Stimulated activated effector memory CD8-positive, alpha-beta T cell treated with anti-CD3 and anti-CD28 coated beads, Interleukin-12 subunit alpha, Interleukin-12 subunit beta, amount 100 ng/mL, for 72 hours (primary cell): ENCODE measurements around the gene FMOD.
"Not testable (repeated sequence)": the region's sequence is repeated elsewhere in the genome, so short reads cannot be mapped to it uniquely, and the experiment has no call there.

ENCODE experiments used
- ATAC-seq: fragments of 150-1000 bp; cut with Tn5 transposase; 2 replicates; pipeline ENCODE4 v1.10.0; 2021
- DNase-seq, 2 donors: peaks; one replicate each; pipeline ENCODE4 v3.0.0; 2021 to 2022; ENCODE audit warnings: low spot score in 2 of 2
- H3K27ac Mint-ChIP-seq: one replicate; pipeline ENCODE4 v1.8.0; 2022; ENCODE audit warnings: mild to moderate bottlenecking, mixed read lengths
- H3K36me3 Mint-ChIP-seq: one replicate; pipeline ENCODE4 v1.8.0; 2022; ENCODE audit warnings: mild to moderate bottlenecking, mixed read lengths
- H3K4me1 Mint-ChIP-seq: one replicate; pipeline ENCODE4 v1.8.0; 2022; ENCODE audit warnings: mixed read lengths
- H3K4me3 Mint-ChIP-seq: one replicate; pipeline ENCODE4 v1.8.0; 2022; ENCODE audit warnings: mild to moderate bottlenecking, mixed read lengths
- H3K9me3 Mint-ChIP-seq: one replicate; pipeline ENCODE4 v1.8.0; 2022; ENCODE audit warnings: mixed read lengths

FMOD gene

DNA sequence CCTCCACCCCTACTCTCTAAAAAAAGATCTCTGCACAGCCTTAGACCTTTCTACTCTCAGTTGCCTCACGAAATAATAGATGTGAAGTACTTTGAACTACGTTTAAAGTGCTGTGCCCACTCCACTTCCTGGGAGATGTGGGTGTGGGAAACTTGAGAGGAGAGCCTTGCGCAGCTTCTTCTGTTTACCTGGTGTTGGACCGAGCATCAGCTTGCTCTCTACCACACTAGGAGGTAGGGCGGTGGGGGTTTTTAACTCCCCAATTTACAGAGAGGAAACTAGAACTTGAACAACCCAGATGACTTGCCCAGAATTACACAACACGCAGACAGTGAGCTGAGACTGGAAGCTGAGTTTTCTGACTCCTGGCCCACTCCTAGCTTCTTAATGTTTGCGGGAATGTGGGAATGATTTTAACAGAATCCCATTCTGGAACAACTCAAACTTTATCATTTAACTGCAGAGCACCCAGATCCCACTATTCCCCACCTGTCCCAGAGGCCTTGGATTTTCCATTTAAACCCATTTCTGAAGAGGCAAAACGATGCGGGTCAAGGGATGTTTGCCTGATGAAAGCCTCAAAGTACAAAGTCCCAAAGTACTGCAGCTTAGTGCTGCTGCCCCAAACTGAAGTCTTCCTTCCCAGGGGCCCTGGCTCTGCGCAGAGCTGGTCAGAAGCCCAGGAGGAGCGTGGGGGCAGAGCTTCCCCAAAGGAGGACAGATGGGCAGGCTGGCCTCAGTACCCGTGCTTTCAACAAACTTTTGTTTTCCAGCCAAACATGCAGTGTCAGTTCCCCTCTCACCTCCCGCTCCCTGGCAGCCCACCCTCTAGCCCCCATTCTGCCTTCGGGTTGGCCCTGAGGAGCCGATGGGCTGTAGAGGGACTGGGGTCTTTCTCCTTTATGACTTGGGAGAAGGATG, 26.6 kb downstream of the FMOD start:
- peak overlapping the region; percentile 83 for H3K27ac Mint-ChIP-seq
- H3K36me3 Mint-ChIP-seq = peaks cover 18% of the 10 kb centered on the region
- peak overlapping the region; percentile 79 for H3K4me3 Mint-ChIP-seq
- peak; percentile 1 for ATAC-seq
- DNase-seq = no peak
- no peaks in the 10 kb centered on the region for H3K9me3 Mint-ChIP-seq
- H3K4me1 Mint-ChIP-seq = peaks cover 91% of the 10 kb centered on the region

DNA sequence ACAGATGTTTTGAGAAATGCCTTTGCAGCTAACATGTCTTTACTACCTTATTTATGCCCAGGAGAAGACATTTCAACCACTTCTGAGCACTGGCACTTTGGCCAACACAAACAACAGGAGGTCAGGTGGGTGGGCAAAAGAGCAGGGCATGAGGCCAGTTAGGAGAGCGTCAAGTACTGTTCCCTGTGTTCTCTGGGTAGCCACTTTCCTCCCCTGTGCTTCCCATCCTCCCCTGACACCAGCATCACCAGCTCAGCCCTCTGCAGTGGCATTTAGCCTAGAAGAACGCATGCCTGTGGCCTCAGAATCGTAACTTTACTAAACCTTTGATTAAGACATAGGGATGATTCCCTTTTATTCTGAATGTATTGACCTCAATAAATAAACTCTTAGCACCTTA, 27.3 kb downstream of the FMOD start:
- Mint-ChIP-seq H3K36me3 (peaks cover 18% of the 10 kb centered on the region), H3K27ac (peak overlapping the region; percentile 33), H3K4me1 (peaks cover 93% of the 10 kb centered on the region), H3K4me3 (peak overlapping the region; percentile 79), H3K9me3 (no peaks in the 10 kb centered on the region)
- DNase-seq (no peak), ATAC-seq (no peak)

DNA sequence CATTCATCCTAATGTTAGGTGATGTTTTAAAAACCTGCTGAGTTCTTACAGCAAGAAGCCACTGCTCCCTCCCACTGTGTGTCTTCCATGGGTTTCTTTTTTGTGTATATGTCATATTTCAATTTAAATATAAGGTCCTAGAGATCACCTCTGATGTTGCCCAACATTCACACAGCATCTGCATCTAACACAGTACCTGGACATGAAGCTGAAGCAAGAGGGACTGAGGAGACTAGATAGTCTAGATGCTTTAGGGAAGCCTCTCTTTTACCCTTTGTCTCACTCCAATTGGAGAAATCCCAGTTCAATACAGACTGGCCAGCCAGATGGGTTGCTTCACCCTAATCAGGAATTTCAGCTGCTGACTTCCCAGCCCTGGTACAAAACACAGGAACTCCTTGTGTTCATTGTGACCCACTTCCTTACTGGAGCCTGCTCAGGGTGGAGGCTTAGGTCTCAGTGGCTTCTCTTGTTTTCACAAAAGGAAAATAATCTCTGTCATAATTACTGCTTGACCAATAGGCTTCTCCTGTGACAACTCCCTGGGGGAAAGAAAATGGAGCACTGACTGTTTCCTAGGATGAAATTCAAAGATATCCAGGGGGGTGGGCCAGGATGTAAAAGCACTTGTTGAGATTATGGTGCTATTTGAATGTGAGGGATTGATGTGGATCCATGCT, 28.3 kb downstream of the FMOD start:
- ATAC-seq = no peak
- Mint-ChIP-seq H3K4me3 (peak overlapping the region; percentile 79), H3K27ac (peak overlapping the region; percentile 95), H3K9me3 (no peaks in the 10 kb centered on the region), H3K4me1 (peaks cover 89% of the 10 kb centered on the region), H3K36me3 (peaks cover 13% of the 10 kb centered on the region)
- DNase-seq = no peak

DNA sequence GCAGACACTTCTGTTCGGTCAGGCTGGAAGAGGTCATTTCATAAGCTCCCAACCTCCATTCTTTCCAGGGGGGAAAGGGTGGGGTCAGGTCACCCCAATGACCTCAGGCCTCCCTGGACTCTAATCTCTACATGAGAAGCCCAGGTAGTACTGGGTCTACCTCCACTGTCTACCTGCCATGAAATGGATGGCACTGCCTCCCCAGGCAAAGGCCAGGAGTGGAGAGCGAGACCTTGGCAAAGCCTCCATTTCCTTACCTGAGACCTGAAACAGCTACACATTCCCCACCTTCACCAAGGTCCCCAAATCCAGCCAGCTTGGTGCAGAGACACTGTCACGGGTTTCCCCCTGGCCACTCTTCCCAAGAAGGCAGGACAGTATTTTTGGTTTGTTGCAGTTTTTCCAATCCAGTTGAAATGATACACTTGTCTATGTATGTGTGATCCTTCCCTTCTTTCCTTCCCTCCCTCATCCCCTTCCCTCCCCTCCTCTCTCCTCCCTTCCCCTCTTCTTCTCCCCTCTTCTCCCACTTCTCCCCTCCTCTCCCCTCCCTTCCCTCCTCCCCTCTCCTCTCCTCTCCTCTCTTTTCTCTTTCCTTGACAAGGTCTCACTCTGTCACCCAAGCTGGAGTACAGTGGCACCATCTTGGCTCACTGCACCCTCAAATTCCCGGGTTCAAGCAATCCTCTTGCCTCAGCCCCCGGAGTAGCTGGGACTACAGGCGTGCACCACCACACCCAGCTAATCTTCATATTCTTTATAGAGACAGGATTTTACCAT, 29.5 kb downstream of the FMOD start:
- Mint-ChIP-seq H3K9me3 (no peaks in the 10 kb centered on the region), H3K4me3 (peak overlapping the region; percentile 60), H3K36me3 (peaks cover 7% of the 10 kb centered on the region), H3K27ac (peak overlapping the region; percentile 95), H3K4me1 (peaks cover 82% of the 10 kb centered on the region)
- ATAC-seq (no peak), DNase-seq (no peak)

DNA sequence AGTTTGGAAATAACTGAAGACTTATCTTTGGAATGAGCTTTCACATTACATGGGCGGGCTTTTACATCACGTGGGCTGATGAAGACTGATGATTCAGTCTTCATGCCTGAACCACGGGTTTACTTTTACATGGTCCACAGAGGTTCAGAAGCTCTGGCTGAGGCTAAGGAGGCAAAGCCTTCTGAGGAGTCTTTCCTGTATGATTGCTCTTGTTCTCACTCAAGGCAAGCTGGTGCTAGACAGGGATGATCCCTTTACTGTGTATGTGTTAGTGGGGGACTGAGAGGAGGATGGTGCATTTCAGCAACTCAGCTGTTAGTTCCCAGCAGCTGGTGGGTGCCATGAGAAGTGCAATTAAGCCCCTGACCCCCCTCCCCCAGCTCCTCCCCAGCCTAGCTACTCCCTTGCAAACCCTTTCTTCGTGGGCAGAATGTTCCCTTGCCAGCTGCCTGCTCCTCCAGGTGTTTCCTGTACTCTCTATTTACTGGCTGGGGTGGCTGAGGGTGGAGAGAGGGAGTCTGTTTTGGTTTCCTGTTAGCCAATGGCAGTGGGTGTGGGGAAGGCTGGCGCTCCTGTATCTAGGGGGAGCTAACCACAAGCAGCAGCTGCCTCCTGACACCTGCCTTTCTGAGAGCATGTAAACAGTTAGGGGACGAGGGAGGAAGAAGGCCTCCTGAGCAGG, 30.2 kb downstream of the FMOD start:
- peaks cover 9% of the 10 kb centered on the region for H3K36me3 Mint-ChIP-seq
- H3K27ac Mint-ChIP-seq = peak overlapping the region; percentile 95
- no peaks in the 10 kb centered on the region for H3K9me3 Mint-ChIP-seq
- H3K4me1 Mint-ChIP-seq = peaks cover 74% of the 10 kb centered on the region
- ATAC-seq (peak; percentile 73), DNase-seq (no peak)
- H3K4me3 Mint-ChIP-seq = peak overlapping the region; percentile 60

DNA sequence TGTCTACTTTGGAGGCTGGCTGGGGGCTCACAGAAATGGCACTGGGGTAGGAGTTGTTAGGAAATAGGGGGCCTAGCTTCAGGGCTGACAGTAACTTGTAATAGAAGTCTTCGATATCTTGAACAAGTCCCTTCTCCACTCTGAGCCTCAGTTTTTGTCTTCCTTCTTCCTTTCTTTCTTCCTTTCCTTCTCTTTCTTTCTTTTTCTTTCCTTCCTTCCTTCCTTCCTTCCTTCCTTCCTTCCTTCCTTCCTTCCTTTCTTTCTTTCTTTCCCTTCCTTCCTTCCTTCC, 32.7 kb downstream of the FMOD start:
- Mint-ChIP-seq H3K4me3 (no peak overlapping the region), H3K36me3 (peaks cover 21% of the 10 kb centered on the region), H3K9me3 (no peaks in the 10 kb centered on the region), H3K4me1 (peaks cover 49% of the 10 kb centered on the region), H3K27ac (no peak overlapping the region)
- DNase-seq (no peak), ATAC-seq (no peak)

DNA sequence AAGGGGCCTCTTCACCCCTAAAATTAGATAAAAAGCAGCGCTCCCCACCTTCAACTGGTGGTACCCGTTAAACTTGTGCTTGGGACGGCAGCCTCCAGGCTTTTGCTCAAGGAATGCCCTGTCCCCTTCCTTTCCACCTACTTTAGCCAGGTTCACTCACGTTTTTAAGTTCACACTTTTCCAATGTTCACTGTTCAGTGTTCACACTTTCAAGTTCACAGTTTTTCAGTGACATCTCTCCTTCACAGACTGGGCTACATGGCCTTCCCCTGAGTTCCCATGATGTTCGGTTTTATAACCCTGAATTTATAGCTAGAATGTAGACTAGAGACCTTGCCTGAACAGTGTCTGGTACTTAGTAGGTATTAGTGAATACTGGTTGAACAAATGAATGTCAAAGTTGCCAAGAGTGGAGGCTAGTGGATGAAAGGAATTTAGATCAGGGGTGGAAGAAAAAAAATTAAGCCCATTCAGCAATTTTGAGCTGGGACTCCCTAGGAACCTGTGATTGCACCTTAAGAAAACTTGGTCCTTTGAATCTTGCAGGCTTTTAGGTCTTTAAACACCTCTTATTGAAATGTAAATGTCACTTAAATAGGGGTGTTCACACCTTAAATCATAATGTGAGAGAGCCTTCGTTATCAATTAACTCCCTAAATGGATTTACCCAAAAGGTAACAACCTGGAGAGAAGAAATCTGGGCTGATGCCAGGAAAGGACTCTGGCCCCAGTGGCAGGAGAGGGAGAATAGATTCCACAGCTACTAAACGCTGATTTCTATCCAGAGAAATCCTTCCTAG, 33.3 kb downstream of the FMOD start:
- no peak for ATAC-seq
- peaks cover 43% of the 10 kb centered on the region for H3K4me1 Mint-ChIP-seq

DNA sequence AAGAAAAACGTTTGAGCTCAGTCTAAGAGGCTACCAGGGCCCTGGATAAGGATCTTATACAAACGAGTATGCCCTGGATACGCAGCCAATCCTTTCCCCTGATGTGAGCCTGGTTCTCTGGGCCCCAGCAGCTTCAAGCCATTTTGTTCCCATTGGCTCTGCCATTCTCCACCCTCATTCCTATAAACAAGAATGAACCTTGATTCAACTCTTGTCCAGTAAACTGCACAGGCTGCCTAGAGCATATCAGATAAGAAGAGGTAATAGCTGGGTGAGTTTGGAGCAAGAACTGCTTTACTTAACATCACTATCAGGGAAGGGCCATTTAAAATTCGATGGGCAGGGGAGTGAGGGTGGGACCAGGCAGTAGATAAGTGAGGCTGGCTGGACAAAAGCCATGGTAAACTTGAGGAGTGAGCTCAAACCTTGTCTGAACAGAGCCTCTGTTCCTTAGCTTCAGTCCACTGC, 34.3 kb downstream of the FMOD start:
- DNase-seq (no peak), ATAC-seq (no peak)
- H3K36me3 Mint-ChIP-seq = peaks cover 32% of the 10 kb centered on the region
- H3K27ac Mint-ChIP-seq = peak overlapping the region; percentile 59
- no peaks in the 10 kb centered on the region for H3K9me3 Mint-ChIP-seq
- H3K4me1 Mint-ChIP-seq = peaks cover 37% of the 10 kb centered on the region
- no peak overlapping the region for H3K4me3 Mint-ChIP-seq

More for the DNA sequence above, 33.3 kb downstream of the FMOD start:
- no peaks in the 10 kb centered on the region for H3K9me3 Mint-ChIP-seq
- no peak overlapping the region for H3K4me3 Mint-ChIP-seq
- no peak for DNase-seq
- H3K27ac Mint-ChIP-seq = no peak overlapping the region
- peaks cover 23% of the 10 kb centered on the region for H3K36me3 Mint-ChIP-seq

DNA sequence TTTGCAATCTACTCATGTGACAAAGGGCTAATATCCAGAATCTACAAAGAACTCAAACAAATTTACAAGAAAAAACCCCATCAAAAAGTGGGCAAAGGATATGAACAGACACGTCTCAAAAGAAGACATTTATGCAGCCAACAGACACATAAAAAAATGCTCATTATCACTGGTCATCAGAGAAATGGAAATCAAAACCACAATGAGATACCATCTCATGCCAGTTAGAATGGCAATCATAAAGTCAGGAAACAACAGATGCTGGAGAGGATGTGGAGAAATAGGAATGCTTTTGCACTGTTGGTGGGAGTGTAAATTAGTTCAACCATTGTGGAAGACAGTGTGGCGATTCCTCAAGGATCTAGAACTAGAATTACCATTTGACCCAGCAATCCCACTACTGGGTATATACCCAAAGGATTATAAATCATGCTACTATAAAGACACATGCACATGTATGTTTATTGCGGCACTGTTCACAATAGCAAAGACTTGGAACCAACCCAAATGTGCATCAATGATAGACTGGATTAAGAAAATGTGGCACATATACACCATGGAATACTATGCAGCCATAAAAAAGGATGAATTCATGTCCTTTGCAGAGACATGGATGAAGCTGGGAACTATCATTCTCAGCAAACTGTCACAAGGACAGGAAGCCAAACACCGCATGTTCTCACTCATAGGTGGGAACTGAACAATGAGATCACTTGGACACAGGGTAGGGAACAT, 36.7 kb downstream of the FMOD start:
- peaks cover 38% of the 10 kb centered on the region for H3K4me1 Mint-ChIP-seq
- not testable (repeated sequence) for H3K4me3 Mint-ChIP-seq, H3K9me3 Mint-ChIP-seq, DNase-seq, H3K27ac Mint-ChIP-seq, ATAC-seq
- peaks cover 57% of the 10 kb centered on the region for H3K36me3 Mint-ChIP-seq

DNA sequence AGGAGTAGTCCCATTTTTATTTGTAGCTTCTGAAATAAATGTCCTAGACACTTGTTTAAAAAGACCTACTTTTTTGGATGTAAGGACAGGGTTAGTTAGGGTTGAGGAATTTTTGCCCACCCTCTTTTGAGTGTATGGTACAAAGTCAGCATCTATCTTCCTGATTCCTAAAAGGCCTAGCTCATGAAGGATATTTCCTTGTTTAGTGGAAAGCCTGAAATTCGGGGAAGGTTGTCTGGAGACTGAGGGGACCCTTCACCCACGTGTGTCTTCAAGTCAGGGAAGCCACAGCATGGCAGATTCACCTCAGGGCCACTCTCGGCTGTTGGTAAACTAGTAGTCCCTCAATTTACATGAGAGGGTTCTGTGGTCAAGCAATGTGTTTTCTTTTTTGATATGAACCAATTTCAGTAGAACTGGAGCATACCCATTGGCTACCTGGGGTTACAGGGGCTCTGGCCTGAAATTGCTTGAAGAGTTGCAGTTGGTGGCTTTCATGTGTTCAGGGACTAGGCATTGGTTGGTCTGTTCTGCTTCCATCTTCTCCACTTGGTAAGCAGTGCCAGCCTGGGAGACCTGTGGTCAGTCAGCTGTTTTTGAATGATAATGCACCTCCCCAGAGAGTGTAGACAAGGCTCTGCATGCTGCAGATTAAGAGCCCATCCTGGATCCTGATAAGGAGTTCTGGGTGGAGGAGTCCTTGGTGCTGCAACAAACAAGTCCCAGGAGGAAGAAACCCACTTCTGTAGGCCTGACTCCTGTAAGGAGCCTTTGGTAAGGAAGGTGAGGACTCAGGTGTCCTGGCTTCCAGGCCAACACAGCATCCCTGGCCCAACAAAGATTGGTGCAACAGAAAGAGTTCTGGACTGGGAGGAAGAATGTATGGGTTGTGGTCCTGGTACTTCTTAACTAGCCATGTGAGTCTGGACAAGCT, 39.3 kb downstream of the FMOD start:
- no peak for ATAC-seq
- H3K27ac Mint-ChIP-seq = peak overlapping the region; percentile 62
- H3K4me3 Mint-ChIP-seq = no peak overlapping the region
- no peak for DNase-seq
- H3K4me1 Mint-ChIP-seq = peaks cover 51% of the 10 kb centered on the region
- peaks cover 83% of the 10 kb centered on the region for H3K36me3 Mint-ChIP-seq
- H3K9me3 Mint-ChIP-seq = no peaks in the 10 kb centered on the region

DNA sequence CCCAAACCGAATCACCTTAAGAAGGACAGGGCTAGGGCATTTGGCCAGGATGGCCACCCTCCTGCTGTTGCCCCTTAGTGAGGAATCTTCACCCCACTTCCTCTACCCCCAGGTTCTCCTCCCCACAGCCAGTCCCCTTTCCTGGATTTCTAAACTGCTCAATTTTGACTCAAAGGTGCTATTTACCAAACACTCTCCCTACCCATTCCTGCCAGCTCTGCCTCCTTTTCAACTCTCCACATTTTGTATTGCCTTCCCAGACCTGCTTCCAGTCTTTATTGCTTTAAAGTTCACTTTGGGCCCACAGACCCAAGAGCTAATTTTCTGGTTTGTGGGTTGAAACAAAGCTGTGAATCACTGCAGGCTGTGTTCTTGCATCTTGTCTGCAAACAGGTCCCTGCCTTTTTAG, 42.0 kb downstream of the FMOD start:
- H3K4me3 Mint-ChIP-seq = peak overlapping the region; percentile 99
- no peaks in the 10 kb centered on the region for H3K9me3 Mint-ChIP-seq
- H3K36me3 Mint-ChIP-seq = peaks cover 96% of the 10 kb centered on the region
- ATAC-seq = no peak
- peaks cover 58% of the 10 kb centered on the region for H3K4me1 Mint-ChIP-seq
- peak overlapping the region; percentile 91 for H3K27ac Mint-ChIP-seq
- DNase-seq = no peak

DNA sequence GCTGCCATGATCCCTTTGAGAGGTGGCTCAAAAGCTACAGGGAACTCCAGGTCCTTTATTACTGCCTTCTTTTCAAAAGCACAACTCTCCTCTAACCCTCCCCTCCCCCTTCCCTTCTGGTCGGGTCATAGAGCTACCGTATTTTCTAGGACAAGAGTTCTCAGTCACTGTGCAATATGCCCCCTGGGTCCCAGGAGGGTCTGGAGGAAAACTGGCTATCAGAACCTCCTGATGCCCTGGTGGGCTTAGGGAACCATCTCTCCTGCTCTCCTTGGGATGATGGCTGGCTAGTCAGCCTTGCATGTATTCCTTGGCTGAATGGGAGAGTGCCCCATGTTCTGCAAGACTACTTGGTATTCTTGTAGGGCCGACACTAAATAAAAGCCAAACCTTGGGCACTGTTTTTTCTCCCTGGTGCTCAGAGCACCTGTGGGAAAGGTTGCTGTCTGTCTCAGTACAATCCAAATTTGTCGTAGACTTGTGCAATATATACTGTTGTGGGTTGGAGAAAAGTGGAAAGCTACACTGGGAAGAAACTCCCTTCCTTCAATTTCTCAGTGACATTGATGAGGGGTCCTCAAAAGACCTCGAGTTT, 42.5 kb downstream of the FMOD start:
- no peak for DNase-seq

More for the DNA sequence above, 42.5 kb downstream of the FMOD start:
- H3K36me3 Mint-ChIP-seq = peaks cover 96% of the 10 kb centered on the region
- peak overlapping the region; percentile 91 for H3K27ac Mint-ChIP-seq
- no peaks in the 10 kb centered on the region for H3K9me3 Mint-ChIP-seq
- H3K4me3 Mint-ChIP-seq = peak overlapping the region; percentile 99
- no peak for ATAC-seq
- peaks cover 63% of the 10 kb centered on the region for H3K4me1 Mint-ChIP-seq
